Stimulated activated CD4-positive, alpha-beta T cell treated with anti-CD3 and anti-CD28 coated beads, Interleukin-1b, Interleukin-23, amount 100 ng/mL, for 48 hours (primary cell): ENCODE measurements around the gene ANXA9.

Experiments
- DNase-seq: peaks from one replicate; pipeline ENCODE4 v3.0.0-alpha.2; 2020

ANXA9 gene

GRCh38 chr1:150976401-150976821 is 5.7 kb upstream of the ANXA9 start:
- no peak for DNase-seq

- peak; percentile 81 for DNase-seq
Measured at GRCh38 chr1:150976879-150977694, 5.0 kb upstream of the ANXA9 start.

GRCh38 chr1:150979092-150980056 is 2.7 kb upstream of the ANXA9 start:
- DNase-seq: peak; percentile 87

GRCh38 chr1:150981177-150981804 is 801 bp upstream of the ANXA9 start:
- no peak for DNase-seq

GRCh38 chr1:150985179-150985825 is 3.2 kb downstream of the ANXA9 start:
- no peak for DNase-seq

- DNase-seq: no peak
Measured at GRCh38 chr1:150987924-150988323, 5.8 kb downstream of the ANXA9 start.

- no peak for DNase-seq
Measured at GRCh38 chr1:150992626-150993025, 10.5 kb downstream of the ANXA9 start.

- DNase-seq: no peak
Measured at GRCh38 chr1:150994248-150994647, 12.2 kb downstream of the ANXA9 start.

GRCh38 chr1:150995460-150995859 is 13.4 kb downstream of the ANXA9 start:
- DNase-seq: no peak

GRCh38 chr1:150995896-150996295 is 13.8 kb downstream of the ANXA9 start:
- peak; percentile 17 for DNase-seq

- DNase-seq: no peak
Measured at GRCh38 chr1:150997126-150997872, 15.2 kb downstream of the ANXA9 start.

- DNase-seq: no peak
Measured at GRCh38 chr1:150997949-150998348, 15.9 kb downstream of the ANXA9 start.

GRCh38 chr1:150999051-150999674 is 17.1 kb downstream of the ANXA9 start:
- peak; percentile 31 for DNase-seq

GRCh38 chr1:150999926-151000325 is 17.8 kb downstream of the ANXA9 start:
- DNase-seq: no peak

- DNase-seq: no peak
Measured at GRCh38 chr1:151000408-151000807, 18.3 kb downstream of the ANXA9 start.

GRCh38 chr1:151001602-151002001 is 19.5 kb downstream of the ANXA9 start:
- no peak for DNase-seq

GRCh38 chr1:151002051-151002450 is 20.0 kb downstream of the ANXA9 start:
- no peak for DNase-seq

GRCh38 chr1:151002611-151003010 is 20.5 kb downstream of the ANXA9 start:
- no peak for DNase-seq

GRCh38 chr1:151003180-151003579 is 21.1 kb downstream of the ANXA9 start:
- DNase-seq: no peak

GRCh38 chr1:151005729-151006319 is 23.7 kb downstream of the ANXA9 start:
- no peak for DNase-seq
